IMR-90 (cell line): ENCODE measurements around the gene JAKMIP1. TPM values are rescaled to one million over a fixed set of nuclear protein-coding genes. Genes with fewer than 3 reads are reported as not detected.

Source experiments
- ATAC-seq: fragments of 200-7000 bp; cut with Tn5 transposase; 2 replicates; pipeline ENCODE4 v1.9.1; 2020; ENCODE audit warnings: low read depth, mild to moderate bottlenecking, moderate library complexity
- BruUV-seq: library from RNA; stranded (reverse); fragments of 400-500 nt; replicated peaks from 2 replicates; lab custom pipeline; 2021; lab: Mats Ljungman, UMichigan
- CTCF ChIA-PET: fragments of 300-600 bp; formaldehyde crosslinking; extraction: SDS; loops from one replicate; lab custom pipeline; 2021; ENCODE audit warnings: antibody characterized with exemption; lab: Yijun Ruan, JAX
- POLR2A ChIA-PET: fragments of 300-600 bp; sonication (Branson Sonifier 250); formaldehyde crosslinking; loops from one replicate; lab custom pipeline; 2022; ENCODE audit warnings: antibody characterized with exemption; ENCODE audit not compliant: unreplicated experiment; lab: Charles Lee
- DNase-seq: peaks from one replicate; pipeline ENCODE4 v3.0.0; 2013
- H2AFZ ChIP-seq: replicated peaks from 2 replicates; pipeline ENCODE3; 2013; ENCODE audit warnings: low read length, mild to moderate bottlenecking; ENCODE audit not compliant: poor library complexity
- H2AK5ac ChIP-seq: 2 replicates; pipeline ENCODE4 v1.6.1; 2013; ENCODE audit warnings: low read depth, low read length, inconsistent platforms
- H2AK9ac ChIP-seq: replicated peaks from 2 replicates; pipeline ENCODE3; 2013; ENCODE audit warnings: mild to moderate bottlenecking, low read depth, low read length, moderate library complexity; ENCODE audit not compliant: poor library complexity
- H2BK120ac ChIP-seq: 2 replicates; pipeline ENCODE4 v1.6.1; 2013; ENCODE audit warnings: low read depth, low read length, inconsistent platforms
- H2BK15ac ChIP-seq: 3 replicates; pipeline ENCODE4 v1.6.1; 2013; ENCODE audit warnings: low read depth, low read length, inconsistent platforms
- H2BK20ac ChIP-seq: 2 replicates; pipeline ENCODE4 v1.6.1; 2013; ENCODE audit warnings: low read depth, mild to moderate bottlenecking, inconsistent platforms, low read length, moderate library complexity
- H2BK5ac ChIP-seq: 2 replicates; pipeline ENCODE4 v1.6.1; 2013; ENCODE audit warnings: mild to moderate bottlenecking, low read depth, low read length, inconsistent platforms; ENCODE audit not compliant: poor library complexity, severe bottlenecking
- H3K14ac ChIP-seq: replicated peaks from 2 replicates; pipeline ENCODE4 v1.6.1; 2013; ENCODE audit warnings: low read depth, low read length, inconsistent platforms
- H3K18ac ChIP-seq: 2 replicates; pipeline ENCODE4 v1.6.1; 2013; ENCODE audit warnings: low read depth, low read length, control low read depth
- H3K23ac ChIP-seq: 2 replicates; pipeline ENCODE4 v1.6.1; 2013; ENCODE audit warnings: low read depth, low read length, inconsistent platforms
- H3K27ac ChIP-seq: 2 replicates; pipeline ENCODE4 v1.5.1; 2013; ENCODE audit warnings: mild to moderate bottlenecking, control low read depth, low read length; ENCODE audit not compliant: insufficient read depth
- H3K27me3 ChIP-seq: 2 replicates; pipeline ENCODE4 v1.6.1; 2013; ENCODE audit warnings: low read length; ENCODE audit not compliant: control insufficient read depth, insufficient read depth
- H3K36me3 ChIP-seq: 2 replicates; pipeline ENCODE4 v1.6.1; 2013; ENCODE audit warnings: low read length, mixed read lengths; ENCODE audit not compliant: control insufficient read depth, insufficient read depth
- H3K4ac ChIP-seq: 2 replicates; pipeline ENCODE4 v1.6.1; 2013; ENCODE audit warnings: low read depth, low read length, inconsistent platforms
- H3K4me1 ChIP-seq: 2 replicates; pipeline ENCODE4 v1.6.1; 2013; ENCODE audit warnings: low read length, mixed read lengths; ENCODE audit not compliant: control insufficient read depth, insufficient read depth
- H3K4me2 ChIP-seq: 2 replicates; pipeline ENCODE4 v1.6.1; 2013; ENCODE audit warnings: low read depth, mild to moderate bottlenecking, control low read depth, low read length, moderate library complexity
- H3K4me3 ChIP-seq: 2 replicates; pipeline ENCODE4 v1.5.1; 2013; ENCODE audit warnings: low read depth, mild to moderate bottlenecking, control low read depth, low read length, moderate library complexity; ENCODE audit not compliant: insufficient read depth
- H3K56ac ChIP-seq: 2 replicates; pipeline ENCODE4 v1.6.1; 2013; ENCODE audit warnings: low read length, inconsistent platforms; ENCODE audit not compliant: insufficient read depth; ENCODE audit errors: extremely low read depth
- H3K79me1 ChIP-seq, 2 experiments: 2 replicates each; pipeline ENCODE4 v1.6.1; 2013; ENCODE audit warnings: low read length in 2 of 2, inconsistent platforms in 1 of 2, low read depth in 1 of 2
- H3K9ac ChIP-seq: 2 replicates; pipeline ENCODE4 v1.6.1; 2013; ENCODE audit warnings: low read depth, low read length, control low read depth
- H3K9me1 ChIP-seq: 2 replicates; pipeline ENCODE4 v1.6.1; 2013; ENCODE audit warnings: low read length, inconsistent platforms; ENCODE audit not compliant: insufficient read depth
- H3K9me3 ChIP-seq: 2 replicates; pipeline ENCODE4 v1.6.1; 2013; ENCODE audit warnings: low read length; ENCODE audit not compliant: control insufficient read depth, insufficient read depth
- H4K20me1 ChIP-seq: 2 replicates; pipeline ENCODE4 v1.6.1; 2013; ENCODE audit warnings: low read length, inconsistent platforms; ENCODE audit not compliant: insufficient read depth
- H4K5ac ChIP-seq: 2 replicates; pipeline ENCODE4 v1.6.1; 2013; ENCODE audit warnings: mild to moderate bottlenecking, low read depth, low read length, control low read depth
- H4K8ac ChIP-seq, 2 experiments: 2 replicates each; pipeline ENCODE4 v1.6.1; 2013; ENCODE audit warnings: low read depth in 2 of 2, low read length in 2 of 2, control low read depth in 1 of 2, inconsistent platforms in 1 of 2
- H4K91ac ChIP-seq: 2 replicates; pipeline ENCODE4 v1.6.1; 2013; ENCODE audit warnings: low read depth, low read length, inconsistent platforms; ENCODE audit not compliant: insufficient read depth
- BHLHE40 ChIP-seq: fragments of 150-350 bp; IDR thresholded peaks from 2 replicates; pipeline ENCODE4 v1.6.1; 2016; ENCODE audit warnings: mild to moderate bottlenecking, low read depth, low read length
- CEBPB ChIP-seq: IDR thresholded peaks from 2 replicates; pipeline ENCODE4 v1.6.1; 2012; ENCODE audit warnings: low read depth, low read length, improper control_type of control experiment
- CHD1 ChIP-seq: IDR thresholded peaks from 2 replicates; pipeline ENCODE4 v1.6.1; 2012; ENCODE audit warnings: low read depth, low read length, improper control_type of control experiment
- FOS ChIP-seq: fragments of 150-350 bp; IDR thresholded peaks from 2 replicates; pipeline ENCODE4 v1.6.1; 2016; ENCODE audit warnings: low read depth, low read length
- MAFK ChIP-seq: IDR thresholded peaks from 2 replicates; pipeline ENCODE4 v1.6.1; 2012; ENCODE audit warnings: low read depth, low read length, improper control_type of control experiment
- MAZ ChIP-seq: IDR thresholded peaks from 2 replicates; pipeline ENCODE4 v1.6.1; 2012; ENCODE audit warnings: low read depth, mild to moderate bottlenecking, low read length, improper control_type of control experiment, moderate library complexity, borderline replicate concordance
- MXI1 ChIP-seq: IDR thresholded peaks from 2 replicates; pipeline ENCODE4 v1.6.1; 2012; ENCODE audit warnings: low read depth, mild to moderate bottlenecking, low read length, moderate library complexity, borderline replicate concordance
- NFE2L2 ChIP-seq: fragments of 150-350 bp; IDR thresholded peaks from 2 replicates; pipeline ENCODE4 v1.6.1; 2016; ENCODE audit warnings: low read depth, mild to moderate bottlenecking, low read length
- POLR2A ChIP-seq: IDR thresholded peaks from 2 replicates; pipeline ENCODE4 v1.6.1; 2012; ENCODE audit warnings: mild to moderate bottlenecking, low read depth, low read length
- RAD21 ChIP-seq: IDR thresholded peaks from 2 replicates; pipeline ENCODE4 v1.6.1; 2012; ENCODE audit warnings: low read length, improper control_type of control experiment
- RCOR1 ChIP-seq: IDR thresholded peaks from 2 replicates; pipeline ENCODE4 v1.6.1; 2012; ENCODE audit warnings: mild to moderate bottlenecking, low read length, improper control_type of control experiment; ENCODE audit not compliant: insufficient replicate concordance
- RFX5 ChIP-seq: IDR thresholded peaks from 2 replicates; pipeline ENCODE4 v1.8.0; 2012; ENCODE audit warnings: low read depth, mild to moderate bottlenecking, low read length, moderate library complexity
- SMC3 ChIP-seq: fragments of 150-350 bp; IDR thresholded peaks from 2 replicates; pipeline ENCODE4 v1.6.1; 2016; ENCODE audit warnings: low read depth, mild to moderate bottlenecking, antibody characterized with exemption, low read length, moderate library complexity
- WGBS, 2 experiments: methylation state at CpG; one replicate each; pipeline versions ENCODE4 v1.1.5 to v1.1.7; 2013; ENCODE audit warnings: missing lambda C conversion rate in 2 of 2; ENCODE audit not compliant: insufficient read length in 1 of 2; ENCODE audit errors: extremely low coverage in 2 of 2; 5-methylcytosine and 5-hydroxymethylcytosine counted together
- dilution Hi-C: fragments of 300-500 bp; cut with HindIII; formaldehyde crosslinking; loops from one replicate; pipeline ENCODE4 v1.14.3; 2018; ENCODE audit warnings: low sequenced_read_pairs; ENCODE audit not compliant: unreplicated experiment
- in situ Hi-C: fragments of 300-500 bp; cut with MboI; formaldehyde crosslinking; loops from 3 replicates; pipeline ENCODE4 v1.14.3; 2019; ENCODE audit warnings: low sequenced_read_pairs, inconsistent platforms, mixed read lengths
- intact Hi-C: fragments of 100-400 bp; cut with micrococcal nuclease; formaldehyde crosslinking; loops from 2 replicates; pipeline ENCODE4 v1.10.0; 2022
- polyA plus RNA-seq, 3 experiments: library from polyadenylated mRNA; depleted of rRNA; stranded (reverse); fragments of >200 nt; gene quantifications; 2 replicates each; pipeline ENCODE4 v1.2.3, GENCODE V29; 2012; ENCODE audit warnings: low replicate concordance in 1 of 3
- total RNA-seq: library from RNA; depleted of rRNA; stranded (reverse); fragments of >200 nt; gene quantifications from 2 replicates; pipeline ENCODE4 v1.2.3, GENCODE V29; 2012
- TF ChIP-seq, protein P1 (sequence below): fragments of 150-350 bp; IDR thresholded peaks from 2 replicates; pipeline ENCODE4 v1.6.1; 2016; ENCODE audit warnings: low read depth, mild to moderate bottlenecking, low read length, moderate library complexity, borderline replicate concordance
- TF ChIP-seq, protein P2 (sequence below): fragments of 150-350 bp; IDR thresholded peaks from 2 replicates; pipeline ENCODE4 v1.6.1; 2017; ENCODE audit warnings: mild to moderate bottlenecking, antibody characterized with exemption, low read length, low read depth
- TF ChIP-seq, protein P3 (sequence below): conservative IDR thresholded peaks from 2 replicates; pipeline ENCODE4 v1.5.1; 2012; ENCODE audit warnings: mild to moderate bottlenecking, low read depth, low read length, improper control_type of control experiment

Gene JAKMIP1
- total and polyA plus RNA-seq, 2 of the 4 experiments (the other 2 are of a cell fraction) = not detected

DNA sequence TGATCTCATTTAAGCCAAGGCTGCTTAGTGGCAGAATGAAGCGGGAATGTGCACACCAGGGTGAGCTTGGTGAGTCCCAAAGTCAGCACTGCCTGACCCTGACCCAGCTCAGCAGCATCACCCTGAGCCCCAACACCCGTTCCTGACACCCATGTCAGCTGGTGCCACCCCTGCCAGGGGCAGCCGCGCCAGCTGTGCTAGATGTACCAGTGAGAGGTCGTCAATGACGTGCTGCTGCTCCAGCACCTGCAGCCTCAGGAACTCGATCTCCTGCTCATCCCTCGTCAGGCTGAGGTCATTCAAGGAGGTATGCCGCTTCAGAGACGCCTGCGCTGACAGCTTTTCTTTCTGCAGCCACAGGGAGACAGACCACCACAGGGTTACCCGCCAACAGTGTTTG is 120.4 kb downstream of the JAKMIP1 start:
- no peak overlapping the region for H3K9ac ChIP-seq
- H2AK5ac ChIP-seq = no peak overlapping the region
- ChIA-PET POLR2A (no interaction called here), CTCF (no interaction called here)
- no peak overlapping the region for H3K4ac ChIP-seq
- BruUV-seq = no TSS peak
- H3K56ac ChIP-seq = no peak overlapping the region
- H2AK9ac ChIP-seq = no peak overlapping the region
- no peak for TF ChIP-seq MXI1
- TF ChIP-seq, protein P1, sequence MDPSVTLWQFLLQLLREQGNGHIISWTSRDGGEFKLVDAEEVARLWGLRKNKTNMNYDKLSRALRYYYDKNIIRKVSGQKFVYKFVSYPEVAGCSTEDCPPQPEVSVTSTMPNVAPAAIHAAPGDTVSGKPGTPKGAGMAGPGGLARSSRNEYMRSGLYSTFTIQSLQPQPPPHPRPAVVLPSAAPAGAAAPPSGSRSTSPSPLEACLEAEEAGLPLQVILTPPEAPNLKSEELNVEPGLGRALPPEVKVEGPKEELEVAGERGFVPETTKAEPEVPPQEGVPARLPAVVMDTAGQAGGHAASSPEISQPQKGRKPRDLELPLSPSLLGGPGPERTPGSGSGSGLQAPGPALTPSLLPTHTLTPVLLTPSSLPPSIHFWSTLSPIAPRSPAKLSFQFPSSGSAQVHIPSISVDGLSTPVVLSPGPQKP = no peak
- TF ChIP-seq, protein P2, sequence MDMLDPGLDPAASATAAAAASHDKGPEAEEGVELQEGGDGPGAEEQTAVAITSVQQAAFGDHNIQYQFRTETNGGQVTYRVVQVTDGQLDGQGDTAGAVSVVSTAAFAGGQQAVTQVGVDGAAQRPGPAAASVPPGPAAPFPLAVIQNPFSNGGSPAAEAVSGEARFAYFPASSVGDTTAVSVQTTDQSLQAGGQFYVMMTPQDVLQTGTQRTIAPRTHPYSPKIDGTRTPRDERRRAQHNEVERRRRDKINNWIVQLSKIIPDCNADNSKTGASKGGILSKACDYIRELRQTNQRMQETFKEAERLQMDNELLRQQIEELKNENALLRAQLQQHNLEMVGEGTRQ = no peak
- TF ChIP-seq SMC3 = no peak
- TF ChIP-seq BHLHE40 = no peak
- TF ChIP-seq FOS = no peak
- TF ChIP-seq RFX5 = no peak
- TF ChIP-seq NFE2L2 = no peak
- no peak for TF ChIP-seq RCOR1
- TF ChIP-seq CHD1 = no peak
- no peak for TF ChIP-seq CEBPB
- TF ChIP-seq RAD21 = no peak
- TF ChIP-seq, protein P3, sequence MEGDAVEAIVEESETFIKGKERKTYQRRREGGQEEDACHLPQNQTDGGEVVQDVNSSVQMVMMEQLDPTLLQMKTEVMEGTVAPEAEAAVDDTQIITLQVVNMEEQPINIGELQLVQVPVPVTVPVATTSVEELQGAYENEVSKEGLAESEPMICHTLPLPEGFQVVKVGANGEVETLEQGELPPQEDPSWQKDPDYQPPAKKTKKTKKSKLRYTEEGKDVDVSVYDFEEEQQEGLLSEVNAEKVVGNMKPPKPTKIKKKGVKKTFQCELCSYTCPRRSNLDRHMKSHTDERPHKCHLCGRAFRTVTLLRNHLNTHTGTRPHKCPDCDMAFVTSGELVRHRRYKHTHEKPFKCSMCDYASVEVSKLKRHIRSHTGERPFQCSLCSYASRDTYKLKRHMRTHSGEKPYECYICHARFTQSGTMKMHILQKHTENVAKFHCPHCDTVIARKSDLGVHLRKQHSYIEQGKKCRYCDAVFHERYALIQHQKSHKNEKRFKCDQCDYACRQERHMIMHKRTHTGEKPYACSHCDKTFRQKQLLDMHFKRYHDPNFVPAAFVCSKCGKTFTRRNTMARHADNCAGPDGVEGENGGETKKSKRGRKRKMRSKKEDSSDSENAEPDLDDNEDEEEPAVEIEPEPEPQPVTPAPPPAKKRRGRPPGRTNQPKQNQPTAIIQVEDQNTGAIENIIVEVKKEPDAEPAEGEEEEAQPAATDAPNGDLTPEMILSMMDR = no peak
- TF ChIP-seq POLR2A = no peak
- TF ChIP-seq MAFK = no peak
- no peak for TF ChIP-seq MAZ
- H3K36me3 ChIP-seq = no peaks in the 10 kb centered on the region
- H4K91ac ChIP-seq = no peak overlapping the region
- no peak overlapping the region for H3K14ac ChIP-seq
- H2AFZ ChIP-seq = no peak overlapping the region
- H3K9me3 ChIP-seq = peaks cover 2% of the 10 kb centered on the region; the same call in 1 of the 2 replicates
- H3K23ac ChIP-seq = no peak overlapping the region
- H3K4me3 ChIP-seq = no peak overlapping the region
- H2BK20ac ChIP-seq = no peak overlapping the region
- ATAC-seq (no peak), DNase-seq (no peak)
- no peaks in the 10 kb centered on the region for H4K20me1 ChIP-seq
- no peak overlapping the region for H2BK5ac ChIP-seq
- H4K8ac ChIP-seq = no peak overlapping the region
- H3K4me2 ChIP-seq = no peak overlapping the region
- dilution Hi-C loops = no loop called here
- no peaks in the 10 kb centered on the region for H3K27me3 ChIP-seq
- no peaks in the 10 kb centered on the region for H3K9me1 ChIP-seq
- no peak overlapping the region for H2BK120ac ChIP-seq
- H2BK15ac ChIP-seq = no peak overlapping the region
- intact Hi-C loops = no loop called here
- no peak overlapping the region for H4K5ac ChIP-seq
- H3K18ac ChIP-seq = no peak overlapping the region
- H3K4me1 ChIP-seq = no peaks in the 10 kb centered on the region
- 62% methylated on average over 5 of the region's 12 CpGs; no CpG with 5 or more reads in 1 of the 2 experiments for WGBS, 2 experiments
- H3K27ac ChIP-seq = no peak overlapping the region
- no peaks in the 10 kb centered on the region for H3K79me1 ChIP-seq
- in situ Hi-C loops = no loop called here
